HEK293T (cell line): Measurements from ENCODE around the gene ITGAD.

Source experiments
- ARNT ChIP-seq: fragments of 450-650 bp; IDR thresholded peaks from 2 replicates; pipeline ENCODE4 v1.6.1; 2017; ENCODE audit warnings: mild to moderate bottlenecking
- BHLHE40 ChIP-seq: fragments of 450-650 bp; IDR thresholded peaks from 2 replicates; pipeline ENCODE4 v1.6.1; 2016; ENCODE audit warnings: mild to moderate bottlenecking, moderate library complexity, borderline replicate concordance
- CTBP1 ChIP-seq: fragments of 450-650 bp; IDR thresholded peaks from 2 replicates; pipeline ENCODE4 v1.6.1; 2016; ENCODE audit warnings: borderline replicate concordance
- ELF4 ChIP-seq: fragments of 450-650 bp; IDR thresholded peaks from 2 replicates; pipeline ENCODE4 v1.6.1; 2017; ENCODE audit warnings: antibody characterized with exemption
- FOXA1 ChIP-seq: fragments of 450-650 bp; IDR thresholded peaks from 2 replicates; pipeline ENCODE4 v1.6.1; 2016; ENCODE audit warnings: mild to moderate bottlenecking
- FOXK2 ChIP-seq: fragments of 450-650 bp; IDR thresholded peaks from 2 replicates; pipeline ENCODE4 v1.6.1; 2016; ENCODE audit warnings: mild to moderate bottlenecking
- FOXM1 ChIP-seq: fragments of 450-650 bp; IDR thresholded peaks from 2 replicates; pipeline ENCODE4 v1.6.1; 2017; ENCODE audit warnings: mild to moderate bottlenecking, borderline replicate concordance
- L3MBTL2 ChIP-seq: fragments of 450-650 bp; conservative IDR thresholded peaks from 2 replicates; pipeline ENCODE4 v1.6.1; 2016; ENCODE audit warnings: mild to moderate bottlenecking
- LEF1 ChIP-seq: fragments of 450-650 bp; IDR thresholded peaks from 2 replicates; pipeline ENCODE4 v1.6.1; 2017; ENCODE audit warnings: mild to moderate bottlenecking, borderline replicate concordance
- NFRKB ChIP-seq: fragments of 450-650 bp; IDR thresholded peaks from 2 replicates; pipeline ENCODE4 v1.6.1; 2016; ENCODE audit warnings: mild to moderate bottlenecking, moderate library complexity
- SP1 ChIP-seq: fragments of 450-650 bp; IDR thresholded peaks from 2 replicates; pipeline ENCODE4 v1.6.1; 2017
- SUZ12 ChIP-seq: fragments of 450-650 bp; IDR thresholded peaks from 2 replicates; pipeline ENCODE4 v1.6.1; 2016; ENCODE audit warnings: mild to moderate bottlenecking
- ZNF384 ChIP-seq: fragments of 450-650 bp; IDR thresholded peaks from 2 replicates; pipeline ENCODE4 v1.6.1; 2016

- no peak for TF ChIP-seq LEF1
- no peak for TF ChIP-seq FOXK2
- TF ChIP-seq FOXM1 = no peak
- TF ChIP-seq BHLHE40 = no peak
- TF ChIP-seq SUZ12 = no peak
- no peak for TF ChIP-seq ZNF384
- no peak for TF ChIP-seq SP1
- no peak for TF ChIP-seq CTBP1
- TF ChIP-seq ARNT = no peak
- no peak for TF ChIP-seq L3MBTL2
- TF ChIP-seq FOXA1 = no peak
- no peak for TF ChIP-seq NFRKB
- TF ChIP-seq ELF4 = no peak
Measured at GRCh38 chr16:31365131-31365865, 27.8 kb upstream of the ITGAD start.
